OCI-LY3 (cell line): ENCODE data around the gene RHOF.

Experiments used
- H2AFZ ChIP-seq: fragments of 200-600, 300-600 bp; shearing (Covaris generic); 2 replicates; pipeline ENCODE4 v1.6.0; 2014; ENCODE audit warnings: antibody characterized with exemption, low read depth, low read length
- H3K27ac ChIP-seq: fragments of 200-600, 300-600 bp; sonication (generic); 2 replicates; pipeline ENCODE4 v1.5.1; 2014; ENCODE audit warnings: mild to moderate bottlenecking, low read length, moderate library complexity, mixed read lengths
- H3K27me3 ChIP-seq: fragments of 200-600, 300-600 bp; sonication (generic); 2 replicates; pipeline ENCODE4 v1.6.1; 2014; ENCODE audit warnings: low read depth, low read length, mixed read lengths
- H3K36me3 ChIP-seq: fragments of 200-600, 300-600 bp; sonication (generic); replicated peaks from 2 replicates; pipeline ENCODE3; 2014; ENCODE audit warnings: low read depth, low read length, mixed read lengths
- H3K4me1 ChIP-seq: fragments of 300-600, 200-600 bp; sonication (generic); 2 replicates; pipeline ENCODE4 v1.6.1; 2014; ENCODE audit warnings: low read length, mixed read lengths
- H3K4me2 ChIP-seq: fragments of 200-600, 300-600 bp; sonication (generic); 2 replicates; pipeline ENCODE4 v1.6.1; 2014; ENCODE audit warnings: low read length, mixed read lengths
- H3K4me3 ChIP-seq: fragments of 300-600, 200-600 bp; sonication (generic); 2 replicates; pipeline ENCODE4 v1.5.1; 2014; ENCODE audit warnings: antibody characterized with exemption, mild to moderate bottlenecking, low read length, moderate library complexity
- H3K79me2 ChIP-seq: fragments of 300-600, 200-600 bp; shearing (Covaris generic); 2 replicates; pipeline ENCODE4 v1.6.1; 2014; ENCODE audit warnings: mild to moderate bottlenecking, low read length, mixed read lengths
- H3K9ac ChIP-seq: fragments of 300-600, 200-600 bp; shearing (Covaris generic); 2 replicates; pipeline ENCODE4 v1.6.0; 2014; ENCODE audit warnings: mild to moderate bottlenecking, low read length, moderate library complexity
- H3K9me3 ChIP-seq: fragments of 200-600, 300-600 bp; shearing (Covaris generic); 2 replicates; pipeline ENCODE4 v1.6.1; 2014; ENCODE audit warnings: low read length, mixed read lengths; ENCODE audit not compliant: insufficient read depth
- H4K20me1 ChIP-seq: fragments of 200-600, 300-600 bp; sonication (generic); 2 replicates; pipeline ENCODE4 v1.6.1; 2016; ENCODE audit warnings: low read length, mixed read lengths; ENCODE audit not compliant: insufficient read depth
- CTCF ChIP-seq: fragments of 200-600, 300-600 bp; sonication (generic); IDR thresholded peaks from 2 replicates; pipeline ENCODE4 v1.5.1; 2014; ENCODE audit warnings: antibody characterized with exemption, low read length, low read depth
- EZH2phosphoT487 ChIP-seq: fragments of 200-600 bp; shearing (Covaris generic); IDR thresholded peaks from 2 replicates; pipeline ENCODE4 v1.6.1; 2018; ENCODE audit warnings: antibody characterized with exemption, mixed run types, low read depth

RHOF gene

DNA sequence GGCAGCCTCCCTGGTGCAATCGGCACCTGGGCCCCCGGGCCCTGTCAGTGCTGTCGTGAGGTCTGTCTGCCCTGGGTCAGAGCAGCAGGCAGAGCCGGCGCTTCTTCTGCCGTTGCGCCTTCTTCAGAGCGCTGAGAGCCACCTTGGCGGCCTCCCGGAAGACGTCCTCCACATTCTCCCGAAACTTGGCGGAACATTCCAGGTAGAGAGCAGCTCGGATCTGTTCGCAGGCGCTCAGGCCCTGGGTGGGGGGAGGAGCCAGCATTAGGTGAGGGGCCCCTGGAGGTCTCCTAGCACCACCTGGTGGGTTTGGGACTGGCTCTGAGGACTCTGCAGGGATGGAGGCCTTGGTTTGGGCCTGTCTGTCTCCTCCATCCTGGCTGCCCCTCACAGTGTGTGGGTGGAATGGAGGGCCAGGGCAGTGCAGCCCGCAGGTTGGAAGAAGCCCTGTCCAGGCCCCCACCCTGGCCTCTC lies 14.0 kb downstream of the RHOF start:
- peaks cover 52% of the 10 kb centered on the region for H3K79me2 ChIP-seq
- no peak overlapping the region; the same call in 1 of the 2 replicates for H3K9ac ChIP-seq
- no peaks in the 10 kb centered on the region for H3K27me3 ChIP-seq
- H3K36me3 ChIP-seq = peaks cover 41% of the 10 kb centered on the region
- H3K4me3 ChIP-seq = no peak overlapping the region
- H3K9me3 ChIP-seq = no peaks in the 10 kb centered on the region
- no peaks in the 10 kb centered on the region for H4K20me1 ChIP-seq
- H3K4me1 ChIP-seq = peaks cover 71% of the 10 kb centered on the region
- no peak for TF ChIP-seq EZH2phosphoT487
- no peak for TF ChIP-seq CTCF
- H3K4me2 ChIP-seq = no peak overlapping the region
- H2AFZ ChIP-seq = no peak overlapping the region
- H3K27ac ChIP-seq = peak overlapping the region; percentile 100

- Histone ChIP-seq H3K36me3 (peaks cover 36% of the 10 kb centered on the region), H2AFZ (no peak overlapping the region), H3K4me2 (no peak overlapping the region), H3K9me3 (no peaks in the 10 kb centered on the region), H3K4me1 (peaks cover 64% of the 10 kb centered on the region), H3K4me3 (no peak overlapping the region), H3K79me2 (peaks cover 45% of the 10 kb centered on the region), H3K27ac (peak overlapping the region; percentile 100), H3K27me3 (no peaks in the 10 kb centered on the region), H4K20me1 (no peaks in the 10 kb centered on the region), H3K9ac (no peak overlapping the region)
- TF ChIP-seq EZH2phosphoT487 (no peak), CTCF (no peak)
These were observed 14.7 kb downstream of the RHOF start for GRCh38 chr12:121778567-121779421.

GRCh38 chr12:121776190-121777098 lies 17.0 kb downstream of the RHOF start:
- peaks cover 47% of the 10 kb centered on the region for H3K4me1 ChIP-seq
- H3K9me3 ChIP-seq = no peaks in the 10 kb centered on the region
- H3K9ac ChIP-seq = no peak overlapping the region; the same call in 1 of the 2 replicates
- peaks cover 35% of the 10 kb centered on the region for H3K79me2 ChIP-seq
- H3K4me2 ChIP-seq = no peak overlapping the region
- H4K20me1 ChIP-seq = no peaks in the 10 kb centered on the region
- peaks cover 34% of the 10 kb centered on the region for H3K36me3 ChIP-seq
- no peak overlapping the region for H3K4me3 ChIP-seq
- peak overlapping the region; percentile 50 for H3K27ac ChIP-seq
- H3K27me3 ChIP-seq = no peaks in the 10 kb centered on the region
- TF ChIP-seq EZH2phosphoT487 (no peak), CTCF (peak; percentile 92)
- no peak overlapping the region for H2AFZ ChIP-seq

- Histone ChIP-seq H4K20me1 (no peaks in the 10 kb centered on the region), H2AFZ (no peak overlapping the region), H3K9me3 (no peaks in the 10 kb centered on the region), H3K9ac (no peak overlapping the region), H3K4me2 (no peak overlapping the region), H3K27me3 (no peaks in the 10 kb centered on the region), H3K27ac (no peak overlapping the region), H3K4me3 (no peak overlapping the region), H3K36me3 (peaks cover 25% of the 10 kb centered on the region), H3K4me1 (peaks cover 38% of the 10 kb centered on the region), H3K79me2 (peaks cover 25% of the 10 kb centered on the region)
- TF ChIP-seq EZH2phosphoT487 (no peak), CTCF (no peak)
These were observed 18.0 kb downstream of the RHOF start for GRCh38 chr12:121775501-121775900.
